RPMI8226 (cell line): ENCODE data around the gene SWAP70.

Experiments
- DNase-seq: peaks from one replicate; pipeline ENCODE4 v3.0.0-alpha.2; 2015

Gene SWAP70

GRCh38 chr11:9780929-9781328 lies 117.1 kb downstream of the SWAP70 start:
- DNase-seq: no peak

- no peak for DNase-seq
Observed at GRCh38 chr11:9783986-9784385, 120.1 kb downstream of the SWAP70 start.

- no peak for DNase-seq
Observed at GRCh38 chr11:9784602-9785315, 120.9 kb downstream of the SWAP70 start.

- no peak for DNase-seq
Observed at GRCh38 chr11:9787260-9787659, 123.4 kb downstream of the SWAP70 start.

- no peak for DNase-seq
Observed at GRCh38 chr11:9787981-9788521, 124.2 kb downstream of the SWAP70 start.

- no peak for DNase-seq
Observed at GRCh38 chr11:9789910-9790309, 126.0 kb downstream of the SWAP70 start.

- no peak for DNase-seq
Observed at GRCh38 chr11:9790703-9791102, 126.8 kb downstream of the SWAP70 start.

GRCh38 chr11:9796266-9796665 lies 132.4 kb downstream of the SWAP70 start:
- no peak for DNase-seq

GRCh38 chr11:9796854-9797253 lies 133.0 kb downstream of the SWAP70 start:
- DNase-seq: no peak

GRCh38 chr11:9797300-9797699 lies 133.4 kb downstream of the SWAP70 start:
- no peak for DNase-seq

GRCh38 chr11:9799886-9800285 lies 136.0 kb downstream of the SWAP70 start:
- no peak for DNase-seq

GRCh38 chr11:9802291-9802861 lies 138.5 kb downstream of the SWAP70 start:
- DNase-seq: no peak
